A172 (cell line): ENCODE data around the gene PHACTR3. TPM values are rescaled to one million over a fixed set of nuclear protein-coding genes. Genes with fewer than 3 reads are reported as not detected.

Experiments used
- DNase-seq: peaks from one replicate; pipeline ENCODE4 v3.0.0-alpha.2; 2015; ENCODE audit warnings: low spot score
- total RNA-seq: library from RNA; depleted of rRNA; stranded (reverse); fragments of >200 nt; shearing (Covaris generic); gene quantifications from 2 replicates; pipeline ENCODE4 v1.2.3, GENCODE V29; 2014

The PHACTR3 gene
- total RNA-seq, 1 experiment from 2014 or later: not detected

DNA sequence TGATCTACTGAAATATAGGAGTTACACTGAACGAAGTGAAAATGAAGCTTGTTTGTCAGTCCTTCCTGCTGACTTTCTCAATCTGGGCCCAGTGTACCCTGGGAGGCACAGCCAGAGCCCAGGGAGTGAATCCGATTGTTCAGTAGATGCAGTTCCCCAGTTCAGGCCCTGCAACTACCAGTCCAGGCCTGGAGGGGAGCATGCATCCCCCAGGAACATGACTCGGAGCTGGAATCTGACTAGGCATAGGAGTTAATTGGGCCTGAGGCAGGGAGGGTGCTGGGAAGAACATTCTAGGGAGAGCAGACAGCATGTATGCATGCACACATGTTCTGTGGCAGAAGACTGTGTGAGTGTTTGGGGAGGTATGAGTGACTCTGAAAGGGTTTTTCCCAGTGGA lies 42.1 kb downstream of the PHACTR3 start:
- DNase-seq: no peak

GRCh38 chr20:59647271-59647670 lies 42.9 kb downstream of the PHACTR3 start:
- DNase-seq: no peak

DNA sequence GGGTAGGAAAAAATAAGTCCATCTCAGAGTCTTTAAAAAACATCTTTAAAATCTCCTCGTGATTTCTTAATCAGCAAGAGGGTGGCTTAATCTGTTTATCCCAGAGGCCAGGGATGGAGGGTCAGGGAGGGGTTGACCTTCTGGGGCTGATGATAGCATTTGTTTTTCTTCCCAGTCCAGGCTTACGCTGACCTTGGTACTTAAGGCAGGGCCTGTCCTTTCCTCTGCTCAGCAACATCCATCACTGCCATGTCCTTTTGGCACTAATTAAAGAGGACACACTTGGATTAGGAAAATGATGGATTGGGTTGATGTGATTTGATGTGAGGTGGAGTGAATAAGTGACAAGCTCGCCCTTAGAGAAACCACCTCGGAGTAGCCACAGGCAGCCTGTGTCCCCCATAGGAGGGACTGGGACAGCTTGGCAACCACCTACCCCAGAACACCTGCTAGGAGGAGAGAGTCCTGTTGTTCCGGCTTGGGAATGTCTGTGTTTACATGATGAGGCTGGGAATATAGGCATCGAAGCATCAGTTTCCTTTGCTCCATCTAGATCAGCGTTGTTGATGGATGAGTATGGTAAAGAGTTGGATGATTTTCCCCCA lies 44.2 kb downstream of the PHACTR3 start:
- no peak for DNase-seq

DNA sequence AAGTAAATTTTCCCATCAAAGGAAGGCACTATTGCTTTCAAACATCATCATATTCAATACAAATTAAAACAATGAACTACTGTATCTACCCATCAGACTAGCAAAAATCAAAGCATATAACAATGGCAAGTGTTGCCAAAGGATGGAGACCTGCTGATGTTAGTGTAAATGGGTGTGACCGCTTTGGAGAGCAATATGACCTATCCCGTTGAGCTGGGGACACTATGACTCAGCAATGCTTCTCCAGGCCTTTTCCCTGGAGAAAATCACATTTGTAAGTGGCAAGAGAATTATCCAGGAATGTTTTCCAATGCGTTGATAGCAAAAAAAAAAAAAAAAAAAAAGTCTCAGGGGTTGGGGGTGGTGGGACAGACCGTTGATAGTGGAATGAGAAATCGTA lies 46.1 kb downstream of the PHACTR3 start:
- DNase-seq: peak; percentile 10

DNA sequence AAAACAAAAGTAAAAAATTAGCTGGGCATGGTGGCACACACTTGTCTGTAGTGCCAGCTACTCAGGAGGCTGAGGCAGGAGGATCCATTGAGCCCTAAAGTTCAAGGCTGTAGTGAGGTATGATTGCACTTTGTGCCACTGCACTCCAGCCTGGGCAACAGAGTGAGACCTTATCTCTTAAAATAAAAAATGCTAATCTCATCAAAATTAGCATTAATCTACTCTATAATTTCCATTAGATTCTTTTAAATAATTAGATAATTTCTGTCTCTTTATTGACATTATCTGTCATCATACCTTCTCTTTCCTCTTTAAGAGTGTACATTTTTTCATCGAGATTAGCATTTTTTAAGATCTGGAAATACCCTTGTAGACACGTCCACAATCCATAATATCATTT lies 48.0 kb downstream of the PHACTR3 start:
- no peak for DNase-seq

- no peak for DNase-seq
Observed at GRCh38 chr20:59656417-59656816, 52.1 kb downstream of the PHACTR3 start.

- DNase-seq: no peak
Observed at GRCh38 chr20:59657459-59658046, 53.2 kb downstream of the PHACTR3 start.

DNA sequence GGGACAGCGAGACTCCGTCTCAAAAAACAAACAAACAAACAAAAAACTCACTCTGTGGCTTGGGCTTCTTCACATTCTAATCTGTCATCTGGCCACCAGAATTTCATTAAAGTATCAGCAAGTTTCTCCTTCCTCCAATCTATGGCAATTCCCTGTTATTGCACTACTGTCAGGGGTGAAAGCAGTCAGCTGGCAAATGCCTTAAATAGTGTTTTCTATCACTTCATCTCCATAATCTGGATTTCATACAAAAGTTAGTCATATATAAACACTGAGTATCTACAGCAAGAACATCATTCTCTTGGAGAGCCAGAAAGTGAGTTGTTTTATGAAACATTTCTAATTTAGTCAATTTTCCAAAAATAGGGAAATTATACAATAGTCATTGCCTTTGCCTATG lies 56.1 kb downstream of the PHACTR3 start:
- DNase-seq: no peak

- no peak for DNase-seq
Observed at GRCh38 chr20:59661153-59661552, 56.8 kb downstream of the PHACTR3 start.

DNA sequence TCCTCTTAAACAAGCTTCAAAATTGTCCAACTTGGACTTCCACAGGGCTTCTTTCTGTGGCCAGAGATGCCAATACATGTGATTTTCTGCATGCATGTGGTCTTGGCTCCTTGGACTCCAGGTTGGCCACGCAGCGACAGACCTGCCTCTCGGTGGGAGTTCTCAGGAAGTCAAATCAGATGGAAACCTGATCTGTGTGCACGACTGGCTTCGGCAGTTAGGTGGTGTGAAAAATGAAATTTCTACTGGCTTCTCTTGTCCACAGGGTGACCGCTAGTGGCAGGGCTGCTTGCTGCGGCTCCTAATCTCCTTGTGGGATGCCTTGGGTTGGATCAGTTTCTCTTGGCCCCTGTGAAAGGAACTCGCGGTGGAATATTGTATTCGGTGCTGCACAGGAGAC lies 57.3 kb downstream of the PHACTR3 start:
- DNase-seq: no peak

DNA sequence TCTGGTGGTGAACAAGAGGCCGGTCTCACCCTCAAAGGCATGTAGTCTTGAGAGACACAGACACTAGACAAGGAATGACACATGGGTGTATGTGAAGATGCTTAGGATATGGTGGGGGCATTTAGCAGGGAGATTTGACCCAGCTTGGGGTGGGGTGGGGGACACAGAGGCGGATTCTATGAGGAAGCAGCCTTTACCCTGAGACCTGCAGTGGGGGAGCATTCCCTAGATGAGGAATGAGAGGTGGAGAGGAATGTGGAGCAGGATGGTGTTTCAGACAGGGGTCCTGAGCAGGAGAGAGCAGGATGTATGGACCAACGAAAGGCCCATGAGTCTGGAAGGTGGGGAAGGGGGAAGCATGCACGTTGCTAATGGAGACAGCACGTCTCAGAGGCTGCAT lies 57.8 kb downstream of the PHACTR3 start:
- no peak for DNase-seq

DNA sequence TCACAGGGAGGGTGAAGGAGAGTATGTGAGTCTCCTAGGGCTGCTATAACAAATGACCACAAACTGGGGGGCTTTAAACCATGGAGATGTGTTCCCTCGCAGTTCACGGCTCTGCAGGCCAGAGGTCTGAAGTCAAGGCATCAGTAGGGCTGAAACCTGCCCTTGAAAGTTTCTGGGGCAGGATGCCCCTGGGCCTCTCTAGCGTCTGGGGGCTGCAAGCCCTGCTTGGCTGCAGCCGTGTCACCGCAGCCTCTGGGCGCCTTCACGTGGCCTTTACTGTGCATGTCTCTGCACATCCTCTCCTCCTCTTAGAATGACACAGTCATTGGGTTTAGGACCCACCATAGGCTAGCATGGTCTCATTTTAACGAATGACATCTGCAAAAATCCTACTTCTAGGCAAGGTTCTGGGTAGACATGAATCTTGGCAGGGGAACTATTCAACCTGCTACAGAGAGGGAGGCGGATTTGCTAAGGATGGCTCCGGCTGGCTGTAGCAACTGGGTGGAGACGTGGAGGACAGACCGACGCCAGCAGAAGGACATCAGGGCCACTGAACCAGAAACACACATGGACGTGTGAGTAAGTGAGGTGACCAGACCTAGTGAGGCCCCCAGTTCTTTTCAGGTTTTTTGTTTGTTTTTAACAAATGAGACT lies 58.6 kb downstream of the PHACTR3 start:
- DNase-seq: no peak

DNA sequence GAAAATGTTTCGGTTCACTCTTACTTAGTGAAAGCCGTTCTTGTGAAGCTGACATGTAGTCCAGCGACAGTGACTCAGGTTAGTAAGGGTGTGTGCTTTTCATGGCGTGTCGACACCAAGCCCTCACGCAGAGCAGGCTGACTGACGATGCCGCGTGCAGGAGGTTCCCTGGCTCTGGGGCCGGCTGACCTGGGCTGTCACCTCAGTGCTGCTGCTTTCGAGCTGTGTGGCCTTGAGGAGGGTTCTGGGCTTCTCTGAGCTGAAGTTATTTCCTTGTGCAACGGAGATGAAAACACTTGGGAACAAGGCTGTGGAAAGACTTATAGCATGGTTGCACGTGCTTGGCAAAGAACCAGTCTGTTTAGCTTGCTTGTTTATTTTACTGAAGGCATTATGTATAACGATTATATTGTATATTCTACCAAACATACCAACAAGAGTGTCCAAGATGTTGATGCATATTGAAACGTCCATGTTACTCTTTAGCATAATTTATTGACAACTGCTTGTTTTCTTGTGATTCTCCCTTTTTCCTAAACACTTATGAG lies 59.2 kb downstream of the PHACTR3 start:
- no peak for DNase-seq

DNA sequence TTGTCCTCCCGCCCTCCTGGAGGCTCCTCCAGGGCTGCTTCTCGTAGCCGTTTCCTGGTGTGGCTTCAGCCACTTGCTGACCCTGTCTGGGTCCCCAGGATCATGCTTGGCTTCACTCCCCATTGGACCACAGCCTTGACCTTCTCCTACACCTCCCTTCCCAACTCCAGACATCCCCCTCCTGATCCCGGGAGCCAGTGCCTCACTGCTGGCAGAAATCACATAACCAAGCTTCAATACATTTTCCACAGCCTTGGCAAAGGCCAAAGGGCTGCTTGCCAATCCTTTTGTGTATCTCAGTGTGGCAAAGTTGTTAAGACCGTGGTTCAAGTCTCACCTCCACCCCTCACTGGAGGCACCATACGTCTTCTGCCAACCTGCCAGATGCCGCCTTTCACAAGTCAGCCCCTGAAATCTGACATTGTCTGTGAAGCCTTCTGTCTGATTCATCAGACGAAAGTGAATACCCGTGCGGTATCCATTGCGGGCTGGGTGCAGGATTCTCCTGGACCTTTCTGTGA lies 60.1 kb downstream of the PHACTR3 start:
- no peak for DNase-seq

GRCh38 chr20:59665656-59666555 lies 61.6 kb downstream of the PHACTR3 start:
- DNase-seq: no peak

GRCh38 chr20:59666586-59666985 lies 62.2 kb downstream of the PHACTR3 start:
- no peak for DNase-seq

DNA sequence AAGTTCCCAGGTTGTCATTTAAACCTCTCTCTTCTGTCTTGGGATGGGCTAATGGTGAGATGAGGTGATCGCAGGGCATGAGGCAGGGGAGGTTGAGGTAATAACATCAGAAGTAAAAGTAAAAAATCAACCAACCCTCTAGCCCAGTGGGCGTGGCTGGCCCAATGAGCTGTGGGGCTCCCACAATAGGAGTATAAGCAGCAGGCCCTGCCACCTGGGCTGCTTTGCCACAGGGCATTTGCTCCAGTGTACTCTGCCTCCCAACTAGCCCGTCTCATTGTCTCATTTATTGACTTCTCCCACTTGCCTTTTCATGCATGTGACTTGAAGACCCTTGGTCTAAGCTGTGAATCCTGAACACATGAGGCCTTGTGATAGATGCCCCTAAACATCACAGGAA lies 62.8 kb downstream of the PHACTR3 start:
- DNase-seq: no peak

DNA sequence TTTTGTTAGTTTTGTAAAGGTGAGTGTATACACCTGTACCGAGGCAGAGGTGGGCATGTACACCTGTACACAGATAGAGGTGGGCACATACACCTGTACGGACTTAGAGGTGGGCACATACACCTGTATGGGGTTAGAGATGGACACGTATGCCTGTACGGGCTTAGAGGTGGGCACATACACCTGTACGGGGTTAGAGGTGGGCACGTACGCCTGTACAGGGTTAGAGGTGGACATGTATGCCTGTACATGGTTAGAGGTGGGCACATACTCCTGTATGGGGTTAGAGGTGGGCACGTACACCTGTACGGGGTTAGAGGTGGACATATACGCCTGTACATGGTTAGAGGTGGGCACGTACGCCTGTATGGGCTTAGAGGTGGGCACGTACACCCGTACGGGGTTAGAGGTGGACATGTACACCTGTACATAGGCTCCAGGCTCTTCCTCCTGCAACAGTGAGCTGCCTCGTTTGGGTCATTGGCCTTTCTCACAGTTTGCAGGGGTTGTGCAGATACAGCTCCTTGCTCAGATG lies 63.7 kb downstream of the PHACTR3 start:
- no peak for DNase-seq

DNA sequence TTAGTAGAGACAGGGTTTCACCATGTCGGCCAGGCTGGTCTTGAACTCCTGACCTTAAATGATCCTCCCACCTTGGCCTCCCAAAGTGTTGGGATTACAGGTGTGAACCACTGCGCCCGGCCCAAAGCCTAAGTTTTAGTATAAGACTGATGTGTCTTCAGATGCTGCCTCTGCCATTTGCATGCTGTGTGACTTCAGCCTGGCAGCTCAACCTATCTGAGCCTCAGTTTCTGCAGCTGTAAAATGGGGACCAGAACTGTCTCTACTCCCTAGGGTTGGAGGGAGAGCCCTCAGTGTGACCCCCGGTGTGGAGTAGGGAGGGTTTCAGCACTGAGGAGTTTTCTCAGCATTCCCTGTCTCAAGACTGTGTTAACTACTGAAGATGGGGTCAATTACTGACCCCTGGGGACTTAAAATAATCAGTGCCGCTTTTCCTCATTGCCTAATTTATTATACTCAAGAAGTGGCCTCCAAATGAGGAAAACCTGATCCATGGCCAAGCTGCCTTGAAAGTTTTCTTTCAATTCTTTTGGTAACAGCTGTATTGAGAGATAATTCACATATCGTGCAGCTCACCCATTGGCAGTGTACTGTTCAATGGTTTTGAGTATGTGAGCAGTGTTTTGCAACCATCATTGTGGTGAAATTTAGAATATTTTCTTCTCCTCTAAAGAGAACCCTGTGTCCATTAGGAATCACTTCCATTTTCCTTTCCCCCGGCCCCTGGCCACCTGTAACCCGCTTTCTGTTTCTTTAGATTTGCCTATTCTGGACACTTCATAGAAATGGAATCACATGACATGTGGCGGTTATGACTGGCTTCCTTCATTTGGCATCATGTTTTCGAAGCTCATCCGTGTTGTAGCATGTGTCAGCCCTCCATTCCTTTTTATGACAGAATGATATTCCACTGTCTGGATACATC lies 64.8 kb downstream of the PHACTR3 start:
- DNase-seq: no peak

DNA sequence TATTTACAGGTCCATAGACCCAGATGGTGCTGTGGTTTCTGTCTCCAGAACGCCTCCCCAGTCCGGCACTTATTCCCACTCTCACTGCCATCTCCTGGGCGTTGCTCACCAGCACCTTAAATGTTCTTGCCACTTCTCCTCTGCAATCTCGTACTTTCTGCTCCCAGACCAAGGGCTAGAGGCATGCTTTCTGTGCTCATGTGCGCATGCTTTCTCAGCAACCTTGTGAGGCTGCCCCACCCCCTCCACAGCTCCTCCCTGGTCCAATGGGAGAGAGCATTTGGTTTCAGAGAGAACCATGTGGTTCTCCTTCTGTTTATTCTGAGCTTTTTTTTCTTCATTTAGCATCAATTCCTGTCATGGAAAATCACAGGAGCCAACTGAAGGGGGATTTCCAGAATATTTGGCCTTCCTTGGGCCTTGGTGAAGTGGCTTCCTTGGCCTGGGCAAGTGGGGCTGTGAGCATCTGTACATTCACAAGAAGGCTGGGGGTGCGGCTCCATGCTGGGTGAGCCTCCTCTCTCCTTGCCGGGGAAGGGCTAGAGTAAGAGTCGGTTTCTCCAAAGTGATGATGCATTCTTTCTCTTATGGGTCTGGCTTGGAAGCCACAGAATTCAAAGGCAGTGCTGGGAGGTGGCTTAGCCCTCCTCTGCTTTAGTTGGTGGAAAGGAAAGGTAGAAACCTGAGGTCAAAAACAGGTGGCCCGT lies 66.6 kb downstream of the PHACTR3 start:
- no peak for DNase-seq
